PC-3 (cell line): Measurements from ENCODE around the gene FCGR1A.
"Not testable (repeated sequence)": the region's sequence is repeated elsewhere in the genome, so short reads cannot be mapped to it uniquely, and the experiment has no call there.

Experiments
- CTCF ChIP-seq: fragments of 300-600 bp; sonication (generic); conservative IDR thresholded peaks from 2 replicates; pipeline ENCODE4 v1.5.1; 2017; ENCODE audit warnings: antibody characterized with exemption, low read depth, mild to moderate bottlenecking, low read length
- EZH2 ChIP-seq: fragments of 300-600 bp; sonication (generic); IDR thresholded peaks from one replicate; pipeline ENCODE4 v1.6.1; 2017; ENCODE audit warnings: antibody characterized with exemption, mild to moderate bottlenecking, low read length; ENCODE audit not compliant: unreplicated experiment

- TF ChIP-seq CTCF, EZH2: not testable (repeated sequence)
These were observed 49.7 kb upstream of the FCGR1A start for GRCh38 chr1:149732781-149733180.
